Smooth muscle cell of the brain vasculature (primary cell): Measurements from ENCODE around the gene TRRAP.
A peak's percentile ranks its signal among the peaks of the same experiment; 100 is the strongest.
"Not testable (repeated sequence)": the region's sequence is repeated elsewhere in the genome, so short reads cannot be mapped to it uniquely, and the experiment has no call there.

Experiments
- DNase-seq: peaks from one replicate; pipeline ENCODE4 v3.0.0-alpha.2; 2012; ENCODE audit warnings: low read depth, low spot score

Gene TRRAP

DNA sequence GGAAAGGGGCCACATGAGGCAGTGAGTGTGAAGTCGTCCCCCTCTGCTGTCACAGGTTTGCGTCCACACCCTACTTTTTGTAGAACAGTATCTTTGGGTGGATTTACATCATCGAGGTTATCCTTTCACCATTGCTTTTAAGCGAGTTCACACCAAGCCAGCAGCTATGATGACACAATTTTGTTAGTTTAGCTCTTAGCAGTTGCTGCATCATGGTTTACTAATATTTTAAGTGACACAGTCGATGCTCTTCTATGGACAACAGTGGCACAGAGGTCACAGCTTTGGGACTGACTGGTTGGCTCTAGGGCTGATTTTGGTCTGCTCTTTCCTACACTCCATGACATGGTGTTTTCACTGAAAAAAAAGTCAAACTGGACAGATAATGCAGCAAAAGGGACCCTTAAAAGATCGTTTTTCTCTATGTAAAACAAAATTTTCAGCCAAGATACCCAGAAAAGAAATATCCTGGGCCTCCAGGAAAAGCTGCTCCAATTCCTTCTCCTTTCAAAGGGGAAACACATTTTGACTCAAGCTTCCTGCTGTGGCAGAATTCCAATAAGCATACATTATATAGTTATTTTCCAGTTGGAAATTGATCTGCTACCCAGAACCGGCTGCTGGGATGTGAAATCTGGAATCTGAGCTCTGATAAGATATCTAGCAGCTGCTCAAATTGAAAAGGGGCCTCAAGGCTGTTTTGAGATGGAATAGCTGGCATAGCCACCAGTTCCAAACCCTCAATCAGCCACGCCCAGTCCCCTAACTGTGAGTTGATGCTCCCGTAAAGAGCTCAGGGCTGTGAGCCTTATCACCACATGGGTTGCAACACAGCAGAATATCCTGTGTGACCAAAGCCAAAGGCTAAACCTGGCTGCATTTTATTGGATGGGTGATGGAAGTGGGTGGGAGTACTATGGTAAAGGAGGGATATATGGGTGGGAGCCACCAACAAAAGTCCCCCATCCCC is 151.4 kb downstream of the TRRAP start:
- no peak for DNase-seq

DNA sequence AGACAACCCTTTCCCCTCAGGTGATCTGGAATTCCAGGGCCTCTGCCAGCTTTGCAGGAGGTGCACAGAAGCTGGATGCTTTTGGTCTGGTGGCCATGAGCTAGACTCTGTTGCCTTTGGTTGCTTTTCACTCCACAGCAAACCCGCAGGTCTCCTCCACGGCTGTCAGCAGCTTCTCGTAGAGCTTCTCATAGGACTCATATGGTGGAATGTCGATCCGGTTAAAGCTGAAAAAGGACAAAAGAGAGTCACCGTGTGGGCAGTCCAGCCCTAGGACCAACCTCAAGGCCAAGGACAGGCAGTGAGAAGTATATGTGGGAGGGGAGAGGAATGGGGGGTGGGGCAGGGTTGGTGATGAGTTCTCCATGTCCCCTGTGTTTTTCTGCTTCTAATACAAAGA is 152.1 kb downstream of the TRRAP start:
- no peak for DNase-seq

DNA sequence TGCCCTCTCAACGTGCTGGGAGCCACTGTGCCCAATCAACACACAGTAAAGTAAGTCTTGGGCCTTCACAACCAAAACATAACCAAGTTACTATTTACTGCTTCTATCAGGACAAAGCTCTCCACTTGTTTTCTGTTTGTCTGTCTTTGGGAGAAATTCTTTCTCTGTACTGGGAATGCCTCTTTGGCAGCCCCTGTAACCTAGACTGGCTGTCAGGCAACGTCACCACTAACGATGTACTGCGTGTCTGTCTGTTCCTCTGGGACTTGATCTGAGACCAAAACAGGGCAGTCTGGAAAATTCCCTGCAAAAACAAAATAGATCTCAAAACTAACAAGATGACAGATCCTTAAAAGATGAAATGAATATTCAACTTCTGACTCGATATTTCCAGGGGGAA is 152.6 kb downstream of the TRRAP start:
- no peak for DNase-seq

DNA sequence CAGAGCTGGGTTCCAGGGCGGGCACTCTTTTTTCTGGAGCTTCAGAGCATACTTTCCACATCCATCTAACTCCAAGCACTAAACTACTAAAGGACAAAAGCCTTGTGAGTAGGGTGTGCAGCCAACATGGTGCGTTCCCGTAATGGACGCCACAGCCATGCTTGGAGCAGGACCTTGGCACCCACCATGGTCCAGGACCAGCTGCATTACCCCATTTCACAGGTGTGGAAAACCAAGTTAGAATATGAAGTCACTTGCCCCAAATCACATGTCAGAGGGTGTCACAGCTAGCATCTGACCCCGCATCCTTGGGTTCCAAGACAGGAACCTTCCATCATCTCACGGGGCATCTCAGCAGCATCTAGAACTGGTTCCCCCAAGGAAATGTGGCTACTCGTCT is 153.2 kb downstream of the TRRAP start:
- DNase-seq, result no peak

DNA sequence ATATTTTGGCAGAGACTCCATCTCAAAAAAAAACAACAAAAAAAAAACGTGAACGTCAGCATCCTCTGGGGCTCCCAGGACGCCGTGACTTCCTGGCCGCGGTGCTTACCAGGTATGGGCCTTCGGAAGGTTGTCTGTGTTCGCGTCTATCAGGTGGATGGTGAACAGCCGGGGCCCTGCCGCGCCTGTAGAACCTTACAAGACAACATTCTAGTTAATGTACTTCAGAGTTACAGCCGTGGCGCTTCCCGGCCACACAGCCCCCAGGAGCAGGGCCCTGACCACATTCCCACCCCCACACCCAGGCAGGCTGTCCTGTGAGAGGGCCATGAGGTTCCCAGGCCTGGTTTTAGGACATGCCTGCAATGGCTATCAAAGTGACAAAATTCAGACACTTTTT is 154.6 kb downstream of the TRRAP start:
- DNase-seq, result no peak

DNA sequence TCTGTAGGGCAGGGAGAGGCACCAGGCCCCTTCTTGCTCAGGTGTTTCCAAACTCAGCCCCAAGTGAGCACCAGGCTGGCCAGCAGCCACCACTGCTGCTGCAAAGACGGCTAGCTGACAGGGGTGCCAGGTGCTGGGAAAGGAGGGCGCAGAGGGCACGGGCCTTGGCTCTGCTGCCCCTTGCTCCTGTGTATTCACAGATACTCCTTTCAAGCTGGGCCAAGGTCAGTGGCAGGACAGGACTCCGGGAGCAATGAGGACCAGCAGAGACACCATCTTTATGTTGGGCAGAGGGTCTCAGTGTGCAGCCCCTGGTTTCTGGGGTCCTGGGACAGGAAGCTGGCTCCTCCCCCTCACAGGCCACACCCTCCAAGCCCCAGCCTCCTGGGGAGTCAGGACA is 155.4 kb downstream of the TRRAP start:
- no peak for DNase-seq

DNA sequence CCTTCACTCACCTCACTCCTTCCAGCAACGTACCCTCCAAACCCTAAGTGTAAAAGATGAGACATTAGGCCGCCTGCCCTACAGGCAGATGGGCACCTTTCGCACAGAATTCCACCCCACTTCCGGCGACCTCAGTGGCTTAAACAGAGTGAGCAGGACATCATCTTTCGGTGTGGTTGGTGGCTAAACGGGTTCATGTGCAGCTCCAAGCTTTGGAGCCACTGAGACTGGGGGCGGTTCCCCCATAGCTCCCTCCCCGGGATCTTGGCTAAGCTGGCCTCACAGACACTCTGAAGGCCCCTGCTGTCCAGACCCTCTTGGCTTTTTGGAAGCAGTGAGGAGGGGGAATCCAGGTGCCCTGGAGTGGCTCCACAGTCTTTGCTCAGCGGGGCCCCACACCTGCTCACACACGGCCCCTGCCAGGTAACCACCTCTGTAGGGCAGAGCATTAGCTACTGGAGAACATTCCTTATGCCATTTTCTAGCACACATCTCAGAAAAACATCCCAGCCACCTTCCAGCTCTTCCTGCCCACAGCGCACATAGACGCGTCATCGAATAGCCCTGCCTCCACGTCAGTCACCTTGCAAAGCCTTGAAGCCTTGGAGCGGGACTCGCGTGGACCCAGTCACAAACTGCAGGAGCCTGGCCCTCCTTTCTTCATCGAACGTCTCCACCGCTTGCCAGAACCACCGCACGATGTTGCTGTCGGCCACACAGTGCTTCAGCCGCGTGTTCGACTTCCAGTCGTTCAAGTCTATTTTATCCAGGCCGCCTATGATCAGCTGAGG is 156.8 kb downstream of the TRRAP start:
- DNase-seq, result no peak

DNA sequence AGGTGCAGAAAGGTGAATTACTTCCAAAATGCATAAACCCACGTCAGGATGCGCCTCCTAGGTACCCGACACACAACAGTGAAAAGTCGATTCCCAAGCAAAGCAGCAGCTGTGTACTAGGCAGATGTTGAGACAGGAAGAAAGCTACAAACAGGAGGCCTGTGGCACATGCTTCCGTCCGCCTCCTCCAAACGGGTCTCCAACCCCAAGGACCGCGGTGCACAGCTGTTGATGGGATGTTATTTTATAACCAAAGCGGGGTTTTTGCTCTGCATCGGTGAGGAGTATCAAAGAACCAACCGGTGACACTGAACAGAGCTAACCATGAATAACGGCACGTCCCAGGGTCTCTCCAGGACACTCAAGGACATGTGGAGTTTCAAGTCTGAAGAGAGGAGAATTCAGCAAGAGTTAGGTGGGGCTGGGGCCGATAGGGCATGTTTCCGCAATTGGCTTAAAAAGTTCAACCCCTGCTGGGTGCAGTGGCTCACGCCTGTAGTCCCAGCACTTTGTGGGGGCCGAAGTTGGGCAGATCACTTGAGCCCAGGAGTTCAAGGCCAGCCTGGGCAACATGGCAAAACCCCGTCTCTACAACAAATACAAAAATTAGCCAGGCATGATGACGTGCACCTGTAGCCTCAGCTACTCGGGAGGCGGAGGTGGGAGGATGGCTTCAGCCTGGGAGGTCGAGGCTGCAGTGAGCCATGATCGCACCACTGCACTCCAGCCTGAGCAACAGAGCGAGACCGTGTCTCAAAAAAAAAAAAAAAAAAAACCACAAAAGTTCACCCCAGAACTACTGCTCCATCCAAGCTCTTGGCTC is 157.6 kb downstream of the TRRAP start:
- no peak for DNase-seq

DNA sequence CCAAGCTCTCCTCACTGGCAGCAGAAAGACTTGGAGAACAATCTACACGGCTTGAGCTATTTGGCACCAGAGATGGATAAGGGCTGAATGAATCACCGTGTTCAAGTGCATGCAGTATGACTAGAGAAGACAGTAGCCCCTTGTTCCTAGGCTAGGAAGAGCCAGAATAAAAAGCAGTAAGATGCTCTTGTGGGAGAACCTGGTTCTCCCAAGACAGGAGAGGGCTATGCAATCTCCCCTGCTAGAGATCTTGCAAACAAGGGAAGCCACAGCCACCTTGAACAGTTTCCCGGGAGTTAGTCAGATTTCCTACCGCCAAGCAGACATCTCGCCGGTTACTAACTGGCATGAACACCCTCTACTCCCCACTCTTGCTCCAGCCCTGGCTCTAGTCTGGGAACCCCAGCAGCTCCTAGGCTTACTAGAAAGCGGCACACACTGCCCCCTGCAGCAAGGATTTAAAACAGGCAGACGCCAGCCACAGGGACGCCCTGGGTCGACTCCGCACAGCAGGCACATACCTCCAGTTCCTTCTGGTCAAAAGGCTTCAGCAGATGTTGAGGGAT is 158.3 kb downstream of the TRRAP start:
- peak; percentile 52 for DNase-seq

DNA sequence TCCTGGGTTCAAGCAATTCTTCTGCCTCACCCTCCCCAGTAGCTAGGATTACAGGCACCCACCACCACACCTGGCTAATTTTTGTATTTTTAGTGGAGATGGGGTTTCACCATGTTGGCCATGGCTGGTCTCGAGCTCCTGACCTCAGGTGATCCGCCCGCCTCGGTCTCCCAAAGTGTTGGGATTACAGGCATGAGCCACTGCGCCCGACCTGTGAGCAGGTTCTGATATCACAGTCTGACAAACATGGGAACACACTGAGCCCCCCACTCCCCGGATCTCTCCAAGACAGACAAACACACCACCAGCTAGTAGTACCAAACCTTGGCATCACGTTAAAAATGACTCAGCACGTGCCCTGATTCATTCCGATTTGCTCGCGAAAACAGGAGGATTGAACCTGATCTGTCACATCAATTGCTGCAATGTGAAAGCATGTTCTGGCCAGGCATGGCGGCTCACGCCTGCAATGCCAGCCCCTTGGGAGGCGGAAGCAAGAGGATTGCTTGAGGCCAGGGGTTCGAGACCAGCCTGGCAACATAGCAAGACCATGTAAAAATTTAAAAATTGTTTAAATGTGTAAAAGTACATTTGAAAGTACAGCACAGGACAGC is 159.1 kb downstream of the TRRAP start:
- DNase-seq, result no peak

DNA sequence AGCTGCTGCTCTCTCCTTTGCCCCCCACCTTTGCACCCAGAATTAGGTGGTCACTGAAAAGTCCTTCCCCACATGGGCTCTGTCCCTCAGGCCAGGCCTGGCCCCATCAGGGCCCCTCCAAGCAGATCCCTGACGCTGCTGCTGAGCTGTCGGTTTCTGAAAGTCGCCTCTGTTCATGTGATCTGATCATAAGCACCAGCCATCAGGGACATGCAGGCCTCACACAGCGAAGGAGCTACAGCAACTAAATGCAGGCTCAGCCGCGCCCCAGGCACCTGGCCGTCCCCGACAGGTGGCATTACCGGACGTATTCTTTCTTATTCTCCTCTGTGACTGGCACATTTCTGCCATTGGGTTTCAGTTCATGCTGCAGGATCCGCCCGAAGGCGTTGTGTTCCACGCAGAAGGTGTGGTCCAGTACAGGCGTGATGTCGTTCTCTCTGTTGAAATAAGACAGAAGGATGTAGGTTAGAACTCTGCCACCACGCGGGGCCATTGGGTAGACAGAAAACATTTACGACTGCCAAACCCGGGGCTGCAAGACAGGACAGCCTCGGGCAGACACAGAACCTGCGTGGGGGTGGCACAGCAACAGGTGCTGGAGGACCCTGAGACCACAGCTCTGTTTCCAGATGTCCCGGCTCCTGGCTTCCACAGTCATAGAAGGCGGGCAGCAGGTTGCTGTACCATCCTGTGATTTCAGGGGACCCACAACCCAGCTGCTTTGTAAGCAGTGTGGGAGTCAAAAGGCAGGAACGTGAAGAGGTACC is 159.9 kb downstream of the TRRAP start:
- DNase-seq, result no peak

DNA sequence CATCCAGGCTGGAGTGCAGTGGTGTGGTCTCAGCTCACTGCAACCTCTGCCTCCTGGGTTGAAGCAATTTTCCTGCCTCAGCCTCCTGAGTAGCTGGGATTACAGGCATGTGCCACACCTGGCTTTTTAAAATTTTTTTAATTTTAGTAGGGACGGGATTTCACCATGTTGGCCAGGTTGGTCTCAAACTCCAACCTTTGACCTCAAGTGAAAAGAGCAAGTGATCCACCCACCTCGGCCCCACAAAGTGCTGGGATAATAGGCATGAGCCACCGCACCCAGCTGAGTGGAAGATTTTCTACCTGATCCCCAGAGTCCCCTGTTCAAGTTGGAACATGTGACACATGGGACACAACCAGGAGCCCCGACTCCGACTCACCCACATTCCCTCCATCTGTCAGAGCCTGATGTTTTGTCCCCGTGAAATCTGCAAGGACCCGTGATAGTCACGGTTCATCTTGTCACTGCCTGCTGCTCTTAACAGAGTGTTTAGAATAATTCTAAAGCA is 161.1 kb downstream of the TRRAP start:
- no peak for DNase-seq

DNA sequence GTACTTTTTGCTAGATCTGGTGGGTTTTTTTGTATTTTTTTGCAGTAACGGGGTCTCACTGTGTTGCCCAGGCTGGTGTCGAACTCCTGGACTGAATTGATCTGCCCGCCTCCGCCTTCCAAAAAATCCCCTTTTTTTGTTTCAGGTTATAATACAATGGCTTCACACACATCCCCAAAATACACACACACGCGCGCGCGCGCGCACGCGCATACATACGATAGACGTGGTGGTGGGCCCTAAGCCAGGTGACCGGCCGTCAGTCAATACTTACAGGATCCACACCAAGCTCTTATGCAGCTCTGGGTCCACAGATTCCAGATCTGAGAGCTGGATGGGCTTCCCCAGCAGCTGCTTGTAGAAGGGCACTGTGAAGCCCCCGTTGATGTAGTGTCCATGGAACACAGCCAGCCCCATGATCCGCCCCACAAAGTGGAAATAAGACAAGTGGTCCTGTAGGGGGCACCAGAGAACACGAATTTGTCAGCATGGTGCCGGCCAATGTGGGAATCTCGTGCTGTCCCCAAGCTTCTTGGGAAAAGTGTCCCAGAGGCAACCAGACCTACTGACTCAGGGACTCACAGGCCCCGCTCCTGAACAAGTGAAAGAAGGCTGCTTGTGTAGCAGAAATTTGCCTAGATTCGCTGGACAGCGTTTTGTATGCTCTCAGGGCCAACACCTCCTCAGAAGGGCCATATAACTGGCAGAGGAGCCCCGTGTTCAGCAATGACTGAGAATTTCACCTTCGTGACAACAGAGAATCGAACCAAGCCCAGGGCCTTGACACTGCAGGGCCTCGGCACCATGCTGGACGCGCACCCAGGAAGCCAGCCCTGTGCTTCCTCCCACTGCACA is 162.0 kb downstream of the TRRAP start:
- DNase-seq, result peak; percentile 59

DNA sequence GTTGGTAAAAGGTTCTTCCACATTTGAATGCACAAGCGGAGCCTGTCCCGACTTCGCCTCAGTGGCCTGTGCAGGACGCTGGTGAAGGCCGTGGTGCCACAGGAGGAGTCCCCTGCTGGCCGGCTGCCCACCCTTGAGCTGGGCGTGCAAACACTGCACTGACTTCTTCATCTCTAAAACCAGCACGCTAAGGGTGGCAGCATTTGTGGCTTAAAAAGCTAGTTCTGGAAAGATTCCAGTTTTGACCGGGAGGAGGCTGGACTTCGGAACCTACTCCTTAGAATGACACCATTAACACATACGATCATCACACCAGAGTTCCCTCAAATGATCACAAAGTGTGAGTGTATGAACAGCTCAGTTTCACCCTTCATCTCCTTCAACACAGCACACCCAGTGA is 163.2 kb downstream of the TRRAP start:
- no peak for DNase-seq

DNA sequence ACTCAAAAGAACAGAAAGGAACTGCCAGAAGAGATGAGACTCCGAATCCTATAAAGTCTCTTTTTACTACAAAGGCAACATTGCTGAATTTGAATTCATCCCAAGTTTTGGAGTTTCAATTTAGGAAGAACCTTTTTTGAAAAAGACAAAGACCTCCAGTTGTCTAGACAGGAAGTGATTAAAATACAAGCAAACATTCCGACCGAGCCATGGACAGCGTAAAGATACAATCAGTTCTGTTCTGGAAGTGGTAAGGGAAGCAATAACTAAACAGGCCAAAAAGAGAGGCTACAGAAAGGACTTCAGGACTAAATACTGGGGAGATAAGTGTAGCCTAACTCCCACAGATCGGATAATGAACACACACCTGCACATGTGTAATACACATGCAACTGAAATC is 164.6 kb downstream of the TRRAP start:
- no peak for DNase-seq

DNA sequence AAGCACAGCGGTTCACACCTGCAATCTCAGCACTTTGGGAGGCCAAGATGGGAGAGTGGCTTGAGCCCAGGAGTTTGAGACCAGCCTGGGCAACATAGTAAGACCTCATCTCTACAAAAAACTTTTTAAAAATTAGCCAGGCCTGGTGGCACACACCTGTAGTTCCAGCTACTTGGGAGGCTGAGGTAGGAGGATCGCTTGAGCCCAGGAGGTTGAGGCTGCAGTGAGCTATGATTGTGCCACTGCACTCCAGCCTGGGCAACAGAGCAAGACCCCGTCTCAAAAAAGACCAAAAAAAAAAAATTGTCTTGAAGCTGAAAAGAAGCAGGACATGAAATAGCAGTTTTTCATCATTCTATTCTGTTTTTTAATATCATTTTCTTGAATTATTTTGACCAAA is 166.5 kb downstream of the TRRAP start:
- not testable (repeated sequence) for DNase-seq

DNA sequence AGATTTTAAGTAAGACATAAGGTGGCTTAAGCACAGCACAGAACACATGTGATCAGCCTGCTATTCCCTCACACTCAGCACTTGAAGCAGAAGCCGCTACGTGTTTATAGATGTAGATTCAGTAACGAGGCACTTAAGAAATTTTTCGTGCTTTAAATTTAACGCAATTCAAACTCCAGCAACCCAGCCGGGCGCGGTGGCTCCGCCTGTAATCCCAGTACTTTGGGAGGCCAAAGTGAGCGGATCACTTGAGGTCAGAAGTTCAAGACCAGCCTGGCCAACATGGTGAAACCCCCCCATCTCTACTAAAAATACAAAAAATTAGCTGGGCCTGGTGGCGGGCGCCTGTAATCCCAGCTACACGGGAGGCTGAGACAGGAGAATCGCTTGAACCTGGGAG is 167.9 kb downstream of the TRRAP start:
- not testable (repeated sequence) for DNase-seq

DNA sequence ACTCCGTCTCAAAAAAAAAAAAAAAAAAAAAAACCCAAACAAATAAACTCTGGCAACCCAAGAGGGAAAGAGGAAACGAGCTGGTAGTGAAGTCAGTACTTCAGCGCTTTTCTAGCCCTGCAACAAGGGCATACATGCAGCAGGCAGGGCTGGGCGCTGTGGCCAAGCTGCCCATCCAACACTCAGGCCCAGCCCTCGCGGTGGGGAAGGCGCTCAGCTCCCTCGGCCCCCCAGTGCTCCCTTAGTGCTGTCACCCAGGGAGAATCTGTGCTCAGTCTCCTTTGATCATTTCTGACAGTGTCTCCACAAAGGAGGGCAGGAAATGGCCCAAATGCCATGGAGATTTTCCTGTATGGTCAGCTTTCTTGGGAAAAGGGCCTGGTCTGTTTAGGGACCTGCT is 168.4 kb downstream of the TRRAP start:
- no peak for DNase-seq

DNA sequence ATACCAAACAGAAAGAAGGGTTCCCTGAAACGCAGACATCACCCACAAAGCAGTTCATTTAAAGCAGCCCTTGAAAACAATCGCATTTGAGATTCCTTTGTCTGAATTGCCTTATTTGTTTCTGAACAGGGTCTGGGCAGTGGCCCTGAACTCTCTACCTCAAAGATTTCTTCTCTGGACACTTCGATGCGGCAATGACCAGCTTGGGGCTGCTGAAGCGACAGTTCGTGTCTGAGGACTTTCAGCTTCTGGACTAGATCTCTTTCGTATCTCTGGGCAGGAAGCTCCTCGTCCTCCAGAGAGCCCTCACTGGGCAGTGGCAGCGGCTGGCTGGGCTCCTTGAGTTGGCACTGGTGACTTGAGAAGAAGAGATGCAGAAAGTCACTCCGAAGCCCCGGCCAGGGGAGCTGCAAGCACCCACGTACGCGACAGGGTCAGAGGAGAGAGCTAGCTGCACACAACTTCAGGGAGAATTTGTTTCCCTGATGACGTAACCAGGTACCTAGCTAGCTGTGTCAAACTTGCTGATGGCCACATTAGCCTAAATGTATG is 169.3 kb downstream of the TRRAP start:
- no peak for DNase-seq
